CD4-positive, alpha-beta T cell treated with Interleukin-4 for 4 hours (primary cell): ENCODE results near the gene LMBRD2.
A peak's percentile ranks its signal among the peaks of the same experiment; 100 is the strongest.

ENCODE experiments used
- DNase-seq: peaks from one replicate; pipeline ENCODE4 v3.0.0-alpha.2; 2020

Gene LMBRD2

GRCh38 chr5:36096486-36096885 is 55.2 kb downstream of the LMBRD2 start:
- no peak for DNase-seq

- no peak for DNase-seq
Observed at GRCh38 chr5:36089989-36090388, 61.7 kb downstream of the LMBRD2 start.

DNA sequence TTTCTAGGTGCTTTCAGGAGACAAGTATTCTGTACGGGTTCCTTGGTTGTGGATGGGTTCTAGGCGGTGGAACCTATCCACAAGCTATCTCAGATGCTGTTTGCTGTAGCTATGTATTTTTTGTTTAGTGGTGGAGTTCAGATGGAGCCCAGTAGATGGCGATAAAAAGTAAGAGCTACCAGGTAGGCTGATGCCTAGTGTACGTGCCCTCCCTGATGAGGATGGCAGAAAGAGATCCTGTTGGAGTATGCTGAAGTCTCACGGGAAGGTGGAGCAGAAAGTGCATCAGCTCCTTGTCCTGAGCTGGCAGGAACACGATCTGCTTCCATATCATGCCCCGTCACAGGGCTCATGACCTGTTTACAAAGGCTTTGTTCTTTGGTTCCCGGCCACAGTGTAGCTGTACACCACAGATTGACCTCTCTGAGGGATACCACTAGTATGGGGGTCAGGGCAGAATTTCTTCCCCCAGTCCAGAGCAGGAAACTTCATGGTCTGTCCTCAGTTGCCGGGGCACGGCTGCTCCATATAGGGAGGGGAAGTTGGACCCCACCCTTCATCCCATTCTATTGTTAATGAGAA is 72.4 kb downstream of the LMBRD2 start:
- peak; percentile 29 for DNase-seq

- no peak for DNase-seq
Observed at GRCh38 chr5:36078430-36078829, 73.3 kb downstream of the LMBRD2 start.

DNA sequence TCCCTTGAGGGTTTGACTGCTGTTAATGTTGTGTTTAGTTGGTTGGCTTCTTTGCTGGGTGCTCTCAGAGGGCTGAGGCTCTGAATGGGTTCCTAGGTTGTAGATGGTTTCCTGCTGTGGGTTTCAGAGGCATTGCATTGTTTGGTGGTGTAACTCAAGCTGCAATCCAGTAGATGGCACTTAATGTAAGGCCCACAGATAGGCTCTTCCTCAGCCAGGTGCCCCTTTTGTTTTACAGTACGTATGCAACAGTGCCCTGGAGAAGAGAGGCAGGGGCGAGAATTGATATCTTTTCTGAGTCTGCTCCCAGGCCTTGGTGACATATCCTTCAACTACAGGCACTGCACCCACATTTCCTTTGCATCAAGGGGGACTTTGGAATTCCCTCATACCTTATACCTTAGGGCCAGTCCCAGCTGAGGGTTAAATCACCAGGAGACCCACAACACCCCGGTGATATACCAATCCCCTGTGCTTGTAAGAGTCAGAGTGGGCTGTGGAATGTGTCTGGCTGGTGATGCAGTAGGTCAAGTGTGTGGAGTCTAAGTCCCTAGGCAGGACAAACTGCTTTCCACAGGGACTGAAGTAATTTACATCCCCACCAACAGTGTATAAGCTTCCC is 78.0 kb downstream of the LMBRD2 start:
- DNase-seq = peak; percentile 5

GRCh38 chr5:36070687-36071571 is 80.8 kb downstream of the LMBRD2 start:
- no peak for DNase-seq

- DNase-seq = no peak
Observed at GRCh38 chr5:36068751-36069281, 82.9 kb downstream of the LMBRD2 start.

GRCh38 chr5:36066540-36067210 is 85.0 kb downstream of the LMBRD2 start, which contains the start of gene UGT3A2:
TSS of gene UGT3A2 (minus strand) at chr5:36066882. CDS start at chr5:36066789, 93 bp downstream.
- DNase-seq = no peak

- DNase-seq = no peak
Observed at GRCh38 chr5:36066001-36066539, 85.6 kb downstream of the LMBRD2 start.

DNA sequence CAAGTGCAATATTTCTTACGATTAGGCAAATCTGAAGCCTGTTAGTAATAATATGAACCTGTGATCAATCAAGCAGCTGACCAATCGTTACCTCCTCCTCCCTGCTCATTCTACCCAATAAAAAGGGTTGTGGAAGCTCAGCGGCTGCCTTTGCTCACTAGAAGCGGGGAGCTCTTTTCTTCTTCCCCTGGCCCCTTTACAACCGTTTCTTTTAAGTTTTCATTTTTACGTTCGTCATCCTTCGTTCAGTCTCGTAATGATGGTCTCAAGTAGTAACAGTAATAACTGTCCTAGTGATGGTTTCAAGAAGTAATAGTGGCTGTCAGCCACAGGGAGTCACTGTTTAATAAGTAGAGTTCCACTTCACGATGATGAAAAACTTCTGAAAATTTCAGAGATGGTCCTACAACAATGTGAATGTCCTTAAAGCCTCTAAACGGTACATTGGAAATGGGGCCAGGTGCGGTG is 91.2 kb downstream of the LMBRD2 start:
- DNase-seq = no peak

- no peak for DNase-seq
Observed at GRCh38 chr5:36059571-36060419, 91.9 kb downstream of the LMBRD2 start.

DNA sequence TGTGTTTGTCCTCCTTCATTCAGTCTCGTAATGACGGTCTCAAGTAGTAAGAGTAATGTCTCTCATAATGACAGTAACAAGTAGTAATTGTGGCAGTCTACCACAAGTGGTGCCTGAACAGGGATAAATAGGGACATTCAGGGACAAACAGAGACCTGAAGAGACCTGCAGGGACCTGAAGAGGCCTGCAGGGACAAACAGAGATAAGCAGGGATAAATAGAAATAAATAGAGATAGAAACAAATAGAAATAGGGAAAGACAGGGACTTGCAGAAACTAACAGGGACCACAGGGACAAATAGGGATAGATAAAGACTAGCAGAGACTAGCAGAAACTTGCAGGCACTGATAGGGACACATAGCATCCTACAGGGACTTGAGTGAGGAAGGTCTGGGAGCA is 92.9 kb downstream of the LMBRD2 start:
- DNase-seq = no peak

- DNase-seq = no peak
Observed at GRCh38 chr5:36057386-36057785, 94.3 kb downstream of the LMBRD2 start.

GRCh38 chr5:36056422-36056821 is 95.3 kb downstream of the LMBRD2 start:
- no peak for DNase-seq

GRCh38 chr5:36055984-36056383 is 95.7 kb downstream of the LMBRD2 start:
- no peak for DNase-seq

GRCh38 chr5:36054647-36055046 is 97.0 kb downstream of the LMBRD2 start:
- DNase-seq = no peak

DNA sequence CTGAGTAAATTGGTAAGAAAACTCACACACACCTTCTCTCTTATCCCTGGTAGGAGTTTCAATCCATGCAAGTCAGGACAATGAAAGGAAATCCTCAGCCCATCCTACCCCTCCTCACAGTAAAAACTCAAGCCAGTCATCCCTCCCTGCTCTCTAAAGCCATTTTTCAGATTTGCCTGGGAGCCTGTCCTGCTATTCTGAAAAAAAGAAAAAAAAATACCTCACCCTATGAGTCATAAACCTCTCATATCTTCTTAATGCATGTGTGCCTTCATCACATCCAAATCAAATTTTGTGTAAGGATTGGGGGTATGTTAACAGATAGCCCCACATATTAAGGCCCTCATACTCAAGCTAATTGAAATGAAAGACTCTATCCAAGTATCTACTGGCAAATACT is 99.1 kb downstream of the LMBRD2 start:
- DNase-seq = no peak

DNA sequence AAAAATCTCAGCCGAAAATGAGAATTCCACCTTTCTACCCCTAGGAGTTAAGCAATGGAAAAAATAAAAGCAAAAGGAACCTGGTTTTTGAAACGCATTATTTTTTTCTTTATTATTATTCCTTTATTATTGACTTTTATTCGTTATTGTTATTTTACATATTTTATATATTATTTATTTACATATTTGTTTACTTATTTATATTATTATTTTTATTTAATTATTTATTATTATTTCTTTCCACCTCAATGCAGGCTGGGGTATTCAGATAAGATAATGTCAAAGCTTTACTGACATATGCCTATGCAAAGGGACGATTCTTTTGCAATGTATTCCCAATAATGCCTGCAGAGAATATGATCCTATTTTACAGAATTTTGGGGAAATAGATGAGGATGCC is 101.7 kb downstream of the LMBRD2 start:
- no peak for DNase-seq
